H1 (cell line): Measurements from ENCODE around the gene IRF4. TPM values are rescaled to one million over a fixed set of nuclear protein-coding genes. Genes with fewer than 3 reads are reported as not detected.

Source experiments
- CTCF ChIA-PET: fragments of 300-600 bp; sonication (Branson Sonifier 250); formaldehyde crosslinking; loops from one replicate; lab custom pipeline; 2021; ENCODE audit not compliant: partially characterized antibody; lab: Charles Lee
- POLR2A ChIA-PET: fragments of 300-600 bp; sonication (Branson Sonifier 250); formaldehyde crosslinking; loops from one replicate; lab custom pipeline; 2021; ENCODE audit warnings: inconsistent platforms; ENCODE audit not compliant: partially characterized antibody; lab: Charles Lee
- DNase-seq, 2 experiments: peaks; one replicate each; pipeline versions ENCODE4 v3.0.0 to v3.0.0-alpha.2; 2010 to 2022; ENCODE audit warnings: low spot score in 2 of 2, low read depth in 1 of 2, mixed read lengths in 1 of 2
- FAIRE-seq: peaks from 2 replicates; lab custom pipeline; 2011; peaks lifted over from hg19 to GRCh38; lab: Jason Lieb, UNC
- H2AFZ ChIP-seq: 2 replicates; pipeline ENCODE4 v1.8.1; 2012; ENCODE audit warnings: low read length, inconsistent platforms
- H2AK5ac ChIP-seq: 2 replicates; pipeline ENCODE4 v1.6.1; 2013; ENCODE audit warnings: low read depth, low read length
- H2BK120ac ChIP-seq: replicated peaks from 2 replicates; pipeline ENCODE3; 2013; ENCODE audit warnings: low read depth, low read length, inconsistent platforms
- H2BK12ac ChIP-seq: 2 replicates; pipeline ENCODE4 v1.6.1; 2013; ENCODE audit warnings: low read depth, low read length
- H2BK15ac ChIP-seq: 2 replicates; pipeline ENCODE4 v1.6.1; 2013; ENCODE audit warnings: low read length
- H2BK20ac ChIP-seq: 2 replicates; pipeline ENCODE4 v1.6.1; 2013; ENCODE audit warnings: low read length
- H2BK5ac ChIP-seq: 2 replicates; pipeline ENCODE4 v1.6.1; 2013; ENCODE audit warnings: low read depth, low read length
- H3K14ac ChIP-seq: 2 replicates; pipeline ENCODE4 v1.6.1; 2013; ENCODE audit warnings: inconsistent platforms; ENCODE audit not compliant: insufficient read length
- H3K18ac ChIP-seq: 2 replicates; pipeline ENCODE4 v1.6.1; 2013; ENCODE audit warnings: low read length; ENCODE audit errors: extremely low read depth
- H3K23ac ChIP-seq: 2 replicates; pipeline ENCODE4 v1.6.1; 2013; ENCODE audit warnings: inconsistent platforms; ENCODE audit not compliant: insufficient read length
- H3K23me2 ChIP-seq: 2 replicates; pipeline ENCODE4 v1.6.1; 2013; ENCODE audit warnings: low read depth, low read length
- H3K27ac ChIP-seq: 2 replicates; pipeline ENCODE4 v1.6.1; 2011; ENCODE audit warnings: low read depth, low read length, inconsistent platforms
- H3K27me3 ChIP-seq, 4 experiments: replicated peaks in 1 of 4; 1 replicate in 1 of 4; 2 replicates in 3 of 4; pipeline versions ENCODE4 v1.6.1 to v1.8.1; 2011 to 2013; ENCODE audit warnings: low read length in 3 of 4, mild to moderate bottlenecking in 3 of 4, inconsistent platforms in 2 of 4, mixed read lengths in 2 of 4, moderate library complexity in 1 of 4; ENCODE audit not compliant: control insufficient read depth in 3 of 4, insufficient read depth in 3 of 4; ENCODE audit errors: extremely low read depth in 1 of 4
- H3K36me3 ChIP-seq, 4 experiments: 2 replicates each; pipeline versions ENCODE4 v1.6.1 to v1.8.1; 2011 to 2013; ENCODE audit warnings: mild to moderate bottlenecking in 4 of 4, low read length in 3 of 4, moderate library complexity in 2 of 4, control low read depth in 1 of 4, inconsistent platforms in 1 of 4; ENCODE audit not compliant: insufficient read depth in 4 of 4, control insufficient read depth in 2 of 4
- H3K4ac ChIP-seq: replicated peaks from 2 replicates; pipeline ENCODE3; 2013; ENCODE audit warnings: low read length, low read depth, mixed read lengths, inconsistent platforms; ENCODE audit not compliant: insufficient read length
- H3K4me1 ChIP-seq, 4 experiments: replicated peaks in 1 of 4; 1 replicate in 1 of 4; 2 replicates in 3 of 4; pipeline versions ENCODE4 v1.6.1 to v1.8.1; 2011 to 2013; ENCODE audit warnings: low read length in 3 of 4, inconsistent platforms in 2 of 4, mixed read lengths in 1 of 4; ENCODE audit not compliant: insufficient read depth in 4 of 4, control insufficient read depth in 3 of 4
- H3K4me2 ChIP-seq, 2 experiments: 2 replicates each; pipeline versions ENCODE4 v1.6.1 to v1.8.1; 2011 to 2013; ENCODE audit warnings: low read depth in 2 of 2, low read length in 2 of 2, control low read depth in 1 of 2, inconsistent platforms in 1 of 2, mild to moderate bottlenecking in 1 of 2; ENCODE audit not compliant: insufficient read depth in 1 of 2
- H3K4me3 ChIP-seq, 4 experiments: fragments of 200-600, 300-600 bp in 1 of 4; sonication (generic), shearing (Covaris generic), sonication (Bioruptor Twin) in 1 of 4; 2 replicates each; pipeline versions ENCODE4 v1.5.1 to v1.8.1; 2011 to 2016; ENCODE audit warnings: low read length in 4 of 4, low read depth in 3 of 4, control low read depth in 2 of 4, inconsistent platforms in 2 of 4, mild to moderate bottlenecking in 2 of 4, mixed read lengths in 1 of 4, moderate library complexity in 1 of 4; ENCODE audit not compliant: insufficient read depth in 2 of 4; ENCODE audit errors: extremely low read depth in 1 of 4
- H3K56ac ChIP-seq: replicated peaks from 2 replicates; pipeline ENCODE3; 2013; ENCODE audit warnings: low read depth, mild to moderate bottlenecking, mixed read lengths, low read length, inconsistent platforms; ENCODE audit not compliant: insufficient read length
- H3K79me1 ChIP-seq: 2 replicates; pipeline ENCODE4 v1.6.1; 2013; ENCODE audit warnings: low read depth, low read length, control low read depth
- H3K79me2 ChIP-seq, 2 experiments: 2 replicates each; pipeline versions ENCODE4 v1.6.1 to v1.8.1; 2012 to 2013; ENCODE audit warnings: low read length in 2 of 2, mild to moderate bottlenecking in 2 of 2, inconsistent platforms in 1 of 2; ENCODE audit not compliant: insufficient read depth in 2 of 2, control insufficient read depth in 1 of 2
- H3K9ac ChIP-seq, 4 experiments: replicated peaks in 1 of 4; 1 replicate in 1 of 4; 2 replicates in 3 of 4; pipeline versions ENCODE4 v1.6.1 to v1.8.1; 2011 to 2013; ENCODE audit warnings: low read depth in 3 of 4, low read length in 3 of 4, control low read depth in 2 of 4, mild to moderate bottlenecking in 2 of 4, moderate library complexity in 2 of 4, inconsistent platforms in 1 of 4; ENCODE audit errors: extremely low read depth in 1 of 4
- H3K9me3 ChIP-seq, 2 experiments: 2 replicates each; pipeline versions ENCODE4 v1.6.1 to v1.8.1; 2012 to 2013; ENCODE audit warnings: mild to moderate bottlenecking in 2 of 2, moderate library complexity in 2 of 2, control low read depth in 1 of 2, inconsistent platforms in 1 of 2, low read depth in 1 of 2, low read length in 1 of 2, mixed read lengths in 1 of 2; ENCODE audit not compliant: insufficient read depth in 2 of 2
- H4K20me1 ChIP-seq, 2 experiments: replicated peaks in 1 of 2; 2 replicates each; pipeline versions ENCODE3 to v1.8.1; 2011 to 2013; ENCODE audit warnings: inconsistent platforms in 2 of 2, low read length in 2 of 2, mild to moderate bottlenecking in 1 of 2; ENCODE audit not compliant: insufficient read depth in 2 of 2, control insufficient read depth in 1 of 2
- H4K5ac ChIP-seq: 2 replicates; pipeline ENCODE4 v1.6.1; 2013; ENCODE audit warnings: low read length, low read depth, mixed read lengths, inconsistent platforms; ENCODE audit not compliant: insufficient read length
- H4K8ac ChIP-seq: 2 replicates; pipeline ENCODE4 v1.8.0; 2013; ENCODE audit warnings: mild to moderate bottlenecking, moderate library complexity, low read length, inconsistent platforms; ENCODE audit not compliant: insufficient read depth; ENCODE audit errors: extremely low read depth
- H4K91ac ChIP-seq: replicated peaks from 2 replicates; pipeline ENCODE3; 2013; ENCODE audit warnings: low read length, mixed read lengths, inconsistent platforms; ENCODE audit not compliant: insufficient read length
- ATF3 ChIP-seq: IDR thresholded peaks from 2 replicates; pipeline ENCODE4 v1.6.1; 2011; ENCODE audit warnings: low read depth, mild to moderate bottlenecking, low read length; ENCODE audit not compliant: insufficient read depth
- CTBP2 ChIP-seq: IDR thresholded peaks from 2 replicates; pipeline ENCODE4 v1.7.0; 2011; ENCODE audit warnings: borderline replicate concordance, mild to moderate bottlenecking, moderate library complexity, mixed read lengths, low read length; ENCODE audit not compliant: insufficient read depth, insufficient read length
- GABPA ChIP-seq: IDR thresholded peaks from 2 replicates; pipeline ENCODE4 v1.6.1; 2011; ENCODE audit warnings: mild to moderate bottlenecking, low read length, moderate library complexity, borderline replicate concordance; ENCODE audit not compliant: insufficient read depth
- GTF2F1 ChIP-seq: IDR thresholded peaks from 2 replicates; pipeline ENCODE4 v1.6.1; 2012; ENCODE audit warnings: low read depth, low read length, improper control_type of control experiment, borderline replicate concordance
- KDM1A ChIP-seq: fragments of 200-600, 300-600 bp; sonication (generic); IDR thresholded peaks from 2 replicates; pipeline ENCODE4 v1.7.1; 2016; ENCODE audit warnings: mild to moderate bottlenecking, low read length, borderline replicate concordance
- POLR2A ChIP-seq, 2 experiments: IDR thresholded peaks; 1 replicate in 1 of 2; 2 replicates in 1 of 2; pipeline ENCODE4 v1.6.1; 2011; ENCODE audit warnings: low read depth in 2 of 2, low read length in 2 of 2, mild to moderate bottlenecking in 2 of 2; ENCODE audit errors: control extremely low read depth in 1 of 2
- RNF2 ChIP-seq: fragments of 200-900, 300-1000 bp; sonication (generic); IDR thresholded peaks from 2 replicates; pipeline ENCODE4 v1.7.1; 2016; ENCODE audit warnings: borderline replicate concordance, low read depth, mild to moderate bottlenecking, antibody characterized with exemption, low read length; ENCODE audit not compliant: poor library complexity, severe bottlenecking; ENCODE audit errors: missing control alignments
- SIRT6 ChIP-seq: IDR thresholded peaks from one replicate; pipeline ENCODE4 v1.7.1; 2012; ENCODE audit warnings: low read length, inconsistent platforms
- SRF ChIP-seq: IDR thresholded peaks from 2 replicates; pipeline ENCODE4 v1.6.1; 2011; ENCODE audit warnings: mild to moderate bottlenecking, low read depth, low read length, moderate library complexity
- WGBS, 2 experiments: shearing (Covaris generic) in 1 of 2; methylation state at CpG; one replicate each; pipeline versions ENCODE4 v1.1.6 to v1.1.7; 2013 to 2015; ENCODE audit warnings: low lambda C conversion rate in 2 of 2, mixed read lengths in 2 of 2, inconsistent platforms in 1 of 2, low coverage in 1 of 2, missing lambda C conversion rate in 1 of 2; ENCODE audit not compliant: insufficient replicate concordance in 2 of 2, insufficient coverage in 1 of 2, insufficient read length in 1 of 2; ENCODE audit errors: extremely low coverage in 1 of 2, missing lambda C conversion rate in 1 of 2; 5-methylcytosine and 5-hydroxymethylcytosine counted together
- polyA plus RNA-seq, 7 experiments: library from polyadenylated mRNA; depleted of rRNA in 3 of 7; stranded (reverse) in 5 of 7; unstranded in 2 of 7; fragments of >200 nt in 5 of 7; fragments of 200-250 nt in 2 of 7; gene quantifications; 1 replicate in 5 of 7; 2 replicates in 1 of 7; 4 replicates in 1 of 7; pipeline versions ENCODE4 v1.2.1 to v1.2.3, GENCODE V29; 2011 to 2013; ENCODE audit warnings: missing spikeins in 2 of 7, mixed read lengths in 2 of 7
- total RNA-seq: library from RNA; stranded (reverse); fragmentation: NEBNext Ultra II Directional; extraction: Animal tissue kit (Norgen Biotek cat#: 25700); gene quantifications from 2 replicates; pipeline ENCODE4 v1.2.1, GENCODE V29; 2021

IRF4 gene
- total and polyA plus RNA-seq, 2 of the 8 experiments (the other 6 are each of a cell fraction or from before 2014, with no cell fraction given) = 0.77 to 2.1 TPM

- ChIA-PET CTCF (interaction anchor here (0.6 to 3.2 kb wide), 6 partner anchors 21 to 166 kb away, joined by 3 to 8 read pairs (median 4); partner anchors contain the start of gene IRF4), POLR2A (no interaction called here)
- TF ChIP-seq SIRT6 (no peak), SRF (no peak), KDM1A (no peak), RNF2 (no peak), GTF2F1 (no peak), CTBP2 (no peak), GABPA (no peak), ATF3 (no peak), POLR2A (IDR thresholded peaks at IDR 0.05; ENCODE audit: control extremely low read depth in 1 of 2, low read depth in 2 of 2, low read length in 2 of 2) (no peak)
Measured at GRCh38 chr6:354631-355280, 36.8 kb upstream of the IRF4 start.

More at GRCh38 chr6:354631-355280, 36.8 kb upstream of the IRF4 start:
- Histone ChIP-seq H4K5ac (no peak overlapping the region), H4K20me1 (no peaks in the 10 kb centered on the region), H3K36me3 (no peaks in the 10 kb centered on the region; a peak in 1 of 8 replicates), H4K8ac (no peak overlapping the region), H3K23ac (no peak overlapping the region), H3K79me2 (no peaks in the 10 kb centered on the region), H3K79me1 (no peaks in the 10 kb centered on the region), H3K14ac (no peak overlapping the region), H3K27me3 (no peaks in the 10 kb centered on the region; a peak in 1 of 7 replicates), H4K91ac (no peak overlapping the region), H2BK5ac (no peak overlapping the region), H3K18ac (no peak overlapping the region), H2AFZ (no peak overlapping the region), H2BK120ac (no peak overlapping the region), H3K4ac (no peak overlapping the region), H3K4me3 (no peak overlapping the region), H2BK12ac (no peak overlapping the region), H3K9me3 (peaks cover 57 to 86% of the 10 kb centered on the region in 2 experiments), H3K56ac (no peak overlapping the region), H2BK20ac (no peak overlapping the region), H3K4me1 (no peaks in the 10 kb centered on the region; a peak in 2 of 7 replicates), H3K4me2 (no peak overlapping the region), H3K23me2 (no peaks in the 10 kb centered on the region), H3K27ac (no peak overlapping the region), H3K9ac (no peak overlapping the region), H2BK15ac (no peak overlapping the region), H2AK5ac (no peak overlapping the region)
- no peak for FAIRE-seq
- 87% methylated on average over 15 of the region's 15 CpGs; no CpG with 5 or more reads in 1 of the 2 experiments for WGBS, 2 experiments
- DNase-seq = no peak
